Caco-2 (cell line): Measurements from ENCODE around the gene PTDSS2. TPM values are rescaled to one million over a fixed set of nuclear protein-coding genes. Genes with fewer than 3 reads are reported as not detected.

Experiments used
- BruUV-seq: library from RNA; stranded (reverse); fragments of 400-500 nt; replicated peaks from 2 replicates; lab custom pipeline; 2021; lab: Mats Ljungman, UMichigan
- CTCF ChIA-PET: fragments of 300-600 bp; sonication (Branson Sonifier 250); formaldehyde crosslinking; loops from one replicate; lab custom pipeline; 2022; ENCODE audit warnings: antibody characterized with exemption; lab: Charles Lee
- POLR2A ChIA-PET: fragments of 300-600 bp; sonication (Branson Sonifier 250); formaldehyde crosslinking; loops from one replicate; lab custom pipeline; 2022; ENCODE audit warnings: antibody characterized with exemption; lab: Charles Lee
- DNase-seq, 2 experiments: peaks; one replicate each; pipeline versions ENCODE4 v3.0.0 to v3.0.0-alpha.2; 2020 to 2022
- H3K27me3 ChIP-seq: replicated peaks from 2 replicates; pipeline ENCODE4 v1.6.0; 2011; ENCODE audit warnings: low read length; ENCODE audit not compliant: control insufficient read depth, insufficient read depth
- H3K36me3 ChIP-seq: 2 replicates; pipeline ENCODE4 v1.5.1; 2011; ENCODE audit warnings: low read length; ENCODE audit not compliant: control insufficient read depth, insufficient read depth
- H3K4me1 ChIP-seq: fragments of 250-450 bp; sonication (Bioruptor Pico); 2 replicates; pipeline ENCODE4 v1.5.1; 2020; ENCODE audit warnings: mild to moderate bottlenecking
- H3K4me3 ChIP-seq: 2 replicates; pipeline ENCODE4 v1.5.1; 2011; ENCODE audit warnings: low read depth, mild to moderate bottlenecking, control low read depth, low read length
- H3K9me3 ChIP-seq: fragments of 250-450 bp; sonication (Bioruptor Pico); 2 replicates; pipeline ENCODE4 v1.5.1; 2020; ENCODE audit warnings: mild to moderate bottlenecking, moderate library complexity
- H3K27ac Mint-ChIP-seq: one replicate; pipeline ENCODE4 v1.8.0; 2022; ENCODE audit warnings: mixed read lengths; ENCODE audit not compliant: unreplicated experiment
- H3K27me3 Mint-ChIP-seq: one replicate; pipeline ENCODE4 v1.8.0; 2022; ENCODE audit warnings: mixed read lengths; ENCODE audit not compliant: insufficient read depth, unreplicated experiment
- H3K36me3 Mint-ChIP-seq: one replicate; pipeline ENCODE4 v1.8.0; 2022; ENCODE audit warnings: mild to moderate bottlenecking, mixed read lengths; ENCODE audit not compliant: insufficient read depth, unreplicated experiment
- H3K4me1 Mint-ChIP-seq: one replicate; pipeline ENCODE4 v1.8.0; 2022; ENCODE audit warnings: low read depth, mixed read lengths; ENCODE audit not compliant: unreplicated experiment
- H3K4me3 Mint-ChIP-seq: one replicate; pipeline ENCODE4 v1.8.0; 2022; ENCODE audit warnings: mild to moderate bottlenecking, moderate library complexity, mixed read lengths; ENCODE audit not compliant: unreplicated experiment
- H3K9me3 Mint-ChIP-seq: one replicate; pipeline ENCODE4 v1.8.0; 2022; ENCODE audit warnings: mixed read lengths; ENCODE audit not compliant: unreplicated experiment
- intact Hi-C: fragments of 100-400 bp; cut with micrococcal nuclease; formaldehyde crosslinking; loops from one replicate; pipeline ENCODE4 v1.10.0; 2022; ENCODE audit not compliant: unreplicated experiment
- total RNA-seq: library from RNA; stranded (reverse); gene quantifications from 2 replicates; pipeline ENCODE4 v1.2.3, GENCODE V29; 2022
- TF ChIP-seq, protein P1 (sequence below), 2 experiments: fragments of 200-600 bp in 1 of 2; IDR thresholded peaks; 1 replicate in 1 of 2; 2 replicates in 1 of 2; pipeline versions ENCODE4 v1.5.1 to v1.8.0; 2011 to 2022; ENCODE audit warnings: antibody characterized with exemption in 1 of 2, control low read depth in 1 of 2, inconsistent platforms in 1 of 2, low read depth in 1 of 2, low read length in 1 of 2, mild to moderate bottlenecking in 1 of 2, moderate library complexity in 1 of 2; ENCODE audit not compliant: insufficient read depth in 1 of 2, severe bottlenecking in 1 of 2, unreplicated experiment in 1 of 2

Gene PTDSS2
- total RNA-seq, 1 experiment from 2014 or later: 44.3 TPM

GRCh38 chr11:473415-473814 is 23.3 kb downstream of the PTDSS2 start:
- Histone ChIP-seq H3K4me1 (peaks cover 8% of the 10 kb centered on the region), H3K9me3 (no peaks in the 10 kb centered on the region), H3K27me3 (no peaks in the 10 kb centered on the region), H3K36me3 (no peaks in the 10 kb centered on the region), H3K4me3 (no peak overlapping the region)
- intact Hi-C loops: no loop called here
- Mint-ChIP-seq H3K36me3 (peaks cover 17% of the 10 kb centered on the region), H3K4me3 (no peak overlapping the region), H3K9me3 (no peaks in the 10 kb centered on the region), H3K4me1 (peaks cover 13% of the 10 kb centered on the region), H3K27me3 (no peaks in the 10 kb centered on the region), H3K27ac (no peak overlapping the region)
- TF ChIP-seq, protein P1, sequence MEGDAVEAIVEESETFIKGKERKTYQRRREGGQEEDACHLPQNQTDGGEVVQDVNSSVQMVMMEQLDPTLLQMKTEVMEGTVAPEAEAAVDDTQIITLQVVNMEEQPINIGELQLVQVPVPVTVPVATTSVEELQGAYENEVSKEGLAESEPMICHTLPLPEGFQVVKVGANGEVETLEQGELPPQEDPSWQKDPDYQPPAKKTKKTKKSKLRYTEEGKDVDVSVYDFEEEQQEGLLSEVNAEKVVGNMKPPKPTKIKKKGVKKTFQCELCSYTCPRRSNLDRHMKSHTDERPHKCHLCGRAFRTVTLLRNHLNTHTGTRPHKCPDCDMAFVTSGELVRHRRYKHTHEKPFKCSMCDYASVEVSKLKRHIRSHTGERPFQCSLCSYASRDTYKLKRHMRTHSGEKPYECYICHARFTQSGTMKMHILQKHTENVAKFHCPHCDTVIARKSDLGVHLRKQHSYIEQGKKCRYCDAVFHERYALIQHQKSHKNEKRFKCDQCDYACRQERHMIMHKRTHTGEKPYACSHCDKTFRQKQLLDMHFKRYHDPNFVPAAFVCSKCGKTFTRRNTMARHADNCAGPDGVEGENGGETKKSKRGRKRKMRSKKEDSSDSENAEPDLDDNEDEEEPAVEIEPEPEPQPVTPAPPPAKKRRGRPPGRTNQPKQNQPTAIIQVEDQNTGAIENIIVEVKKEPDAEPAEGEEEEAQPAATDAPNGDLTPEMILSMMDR (IDR thresholded peaks at IDR 0.05; ENCODE audit: insufficient read depth in 1 of 2, low read depth in 1 of 2, low read length in 1 of 2, severe bottlenecking in 1 of 2, unreplicated experiment in 1 of 2): no peak
- DNase-seq: no peak
- POLR2A ChIA-PET: interaction anchor here (0.7 kb wide), 1 partner anchor 33 kb away, joined by 7 read pairs; no protein-coding TSS in a partner anchor
- CTCF ChIA-PET: interaction anchor here (0.6 kb wide), 1 partner anchor 86 kb away, joined by 5 read pairs; no protein-coding TSS in a partner anchor
- no TSS peak for BruUV-seq

DNA sequence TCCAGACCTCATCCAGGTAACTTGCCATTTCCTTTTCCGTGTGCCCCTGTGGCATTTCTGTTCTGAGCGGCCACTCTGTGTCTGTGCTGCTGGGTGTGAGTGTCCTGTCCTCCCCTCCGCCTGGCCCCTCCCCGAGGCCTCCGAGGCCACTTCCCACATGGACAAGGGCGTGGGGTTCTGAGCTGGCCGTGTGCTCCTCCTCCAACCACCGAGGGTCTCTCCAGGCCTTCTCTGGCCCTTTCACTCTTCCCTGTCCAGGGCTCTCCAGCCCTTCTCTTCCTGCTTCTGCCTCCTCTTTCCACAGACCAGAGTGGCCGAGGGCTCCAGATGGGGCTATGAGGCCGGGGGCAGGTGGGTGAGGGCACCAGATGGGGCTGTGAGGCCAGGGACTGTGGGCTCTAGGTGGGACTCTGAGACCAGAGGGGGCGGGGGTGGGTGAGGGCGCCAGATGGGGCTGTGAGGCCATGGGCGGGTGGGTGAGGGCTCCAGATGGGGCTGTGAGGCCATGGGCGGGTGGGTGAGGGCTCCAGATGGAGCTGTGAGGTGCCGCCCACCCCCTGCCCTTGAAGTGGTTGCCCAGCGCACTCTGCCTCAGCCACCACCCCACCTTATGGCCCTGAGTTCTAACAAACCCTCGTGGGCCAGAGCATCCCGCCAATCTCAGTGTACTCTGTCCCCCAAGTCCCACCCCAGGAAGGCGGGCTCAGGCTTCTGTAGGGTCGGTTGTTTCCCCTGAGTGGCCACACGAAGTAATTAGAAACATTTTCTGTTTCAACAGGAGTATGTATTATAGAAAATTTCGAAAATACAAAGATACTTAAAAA is 24.1 kb downstream of the PTDSS2 start:
- H3K36me3 ChIP-seq: no peaks in the 10 kb centered on the region
- H3K4me3 ChIP-seq: no peak overlapping the region
- CTCF ChIA-PET: no interaction called here
- no peak overlapping the region for H3K27ac Mint-ChIP-seq
- H3K9me3 Mint-ChIP-seq: no peaks in the 10 kb centered on the region
- POLR2A ChIA-PET: interaction anchor here (0.7 kb wide), 1 partner anchor 32 kb away, joined by 7 read pairs; no protein-coding TSS in a partner anchor
- H3K4me3 Mint-ChIP-seq: no peak overlapping the region
- peaks cover 22% of the 10 kb centered on the region for H3K36me3 Mint-ChIP-seq
- BruUV-seq: no TSS peak
- no peak for DNase-seq
- no peaks in the 10 kb centered on the region for H3K9me3 ChIP-seq
- no peaks in the 10 kb centered on the region for H3K27me3 ChIP-seq
- peaks cover 9% of the 10 kb centered on the region for H3K4me1 Mint-ChIP-seq
- intact Hi-C loops: no loop called here
- no peaks in the 10 kb centered on the region for H3K27me3 Mint-ChIP-seq
- TF ChIP-seq, protein P1 (IDR thresholded peaks at IDR 0.05; ENCODE audit: insufficient read depth in 1 of 2, low read depth in 1 of 2, low read length in 1 of 2, severe bottlenecking in 1 of 2, unreplicated experiment in 1 of 2): no peak
- H3K4me1 ChIP-seq: peaks cover 8% of the 10 kb centered on the region

- H3K27ac Mint-ChIP-seq: no peak overlapping the region
- no peaks in the 10 kb centered on the region for H3K36me3 ChIP-seq
- ChIA-PET POLR2A (no interaction called here), CTCF (no interaction called here)
- H3K27me3 ChIP-seq: no peaks in the 10 kb centered on the region
- peaks cover 2% of the 10 kb centered on the region for H3K4me1 Mint-ChIP-seq
- H3K9me3 Mint-ChIP-seq: no peaks in the 10 kb centered on the region
- H3K4me3 Mint-ChIP-seq: no peak overlapping the region
- DNase-seq: no peak
- H3K27me3 Mint-ChIP-seq: no peaks in the 10 kb centered on the region
- H3K9me3 ChIP-seq: no peaks in the 10 kb centered on the region
- no TSS peak for BruUV-seq
- no peak overlapping the region for H3K4me3 ChIP-seq
- intact Hi-C loops: no loop called here
- peaks cover 30% of the 10 kb centered on the region for H3K36me3 Mint-ChIP-seq
- H3K4me1 ChIP-seq: peaks cover 2% of the 10 kb centered on the region
- TF ChIP-seq, protein P1 (IDR thresholded peaks at IDR 0.05; ENCODE audit: insufficient read depth in 1 of 2, low read depth in 1 of 2, low read length in 1 of 2, severe bottlenecking in 1 of 2, unreplicated experiment in 1 of 2): no peak
Observed at GRCh38 chr11:474914-475506, 24.9 kb downstream of the PTDSS2 start.
